Tibial nerve (tissue), 4 donors: ENCODE data around the gene ARV1. TPM values are rescaled to one million over a fixed set of nuclear protein-coding genes. Genes with fewer than 3 reads are reported as not detected.
"Not testable (repeated sequence)": the region's sequence is repeated elsewhere in the genome, so short reads cannot be mapped to it uniquely, and the experiment has no call there.

Source experiments
- DNase-seq, 2 donors: peaks; one replicate each; pipeline ENCODE4 v3.0.0-alpha.2; 2019; ENCODE audit warnings: low spot score in 2 of 2
- H3K27ac ChIP-seq, 4 donors: fragments of 200-600 bp; sonication (generic) in 3 of 4; one replicate each; pipeline ENCODE4 v1.5.1; 2017 to 2019; ENCODE audit warnings: mild to moderate bottlenecking in 1 of 4
- H3K27me3 ChIP-seq, 2 donors: fragments of 200-600 bp; sonication (generic) in 1 of 2; one replicate each; pipeline versions ENCODE4 v1.5.1 to v1.6.0; 2017 to 2019
- H3K36me3 ChIP-seq, 3 donors: fragments of 200-600 bp; sonication (generic); one replicate each; pipeline ENCODE4 v1.5.1; 2018 to 2019
- H3K4me1 ChIP-seq, 4 donors: fragments of 200-600 bp; sonication (generic) in 3 of 4; one replicate each; pipeline ENCODE4 v1.5.1; 2017 to 2019
- H3K4me3 ChIP-seq, 4 donors: fragments of 200-600 bp; sonication (generic) in 3 of 4; one replicate each; pipeline ENCODE4 v1.5.1; 2017 to 2019; ENCODE audit warnings: mild to moderate bottlenecking in 1 of 4, moderate library complexity in 1 of 4
- H3K9me3 ChIP-seq, 4 donors: fragments of 200-600 bp; sonication (generic) in 3 of 4; one replicate each; pipeline ENCODE4 v1.5.1; 2017 to 2019
- CTCF ChIP-seq, 5 experiments: fragments of 200-600 bp in 3 of 5; fragments of 450-650 bp in 2 of 5; sonication (generic) in 3 of 5; IDR thresholded peaks; one replicate each; pipeline ENCODE4 v1.5.1; 2016 to 2019; ENCODE audit warnings: antibody characterized with exemption in 5 of 5, mild to moderate bottlenecking in 3 of 5, moderate library complexity in 2 of 5
- EP300 ChIP-seq, 2 donors: sonication (generic); formaldehyde crosslinking; IDR thresholded peaks; one replicate each; pipeline ENCODE4 v1.6.1; 2017; ENCODE audit warnings: antibody characterized with exemption in 2 of 2, mild to moderate bottlenecking in 1 of 2
- POLR2A ChIP-seq, 2 donors: fragments of 450-650 bp; IDR thresholded peaks; one replicate each; pipeline ENCODE4 v1.6.1; 2017; ENCODE audit warnings: antibody characterized with exemption in 2 of 2, mild to moderate bottlenecking in 2 of 2, moderate library complexity in 2 of 2
- WGBS, 2 donors: methylation state at CpG; one replicate each; pipeline ENCODE4 v1.1.5; 2018; 5-methylcytosine and 5-hydroxymethylcytosine counted together
- total RNA-seq, 4 donors: library from RNA; depleted of rRNA; stranded (reverse); fragments of >200 nt; gene quantifications; one replicate each; pipeline ENCODE4 v1.1.0, GENCODE V29; 2016

The ARV1 gene
- total RNA-seq, 4 donors from 2014 or later = 11.6 to 25.3 (median 14.6) TPM

GRCh38 chr1:231016966-231017365, 38.1 kb downstream of the ARV1 start:
- no peak for DNase-seq
- H3K27ac ChIP-seq = no peak overlapping the region
- H3K36me3 ChIP-seq = peaks cover 0 to 23% (median 0%) of the 10 kb centered on the region in 3 donors
- no peaks in the 10 kb centered on the region for H3K27me3 ChIP-seq
- no peaks in the 10 kb centered on the region for H3K4me1 ChIP-seq
- H3K4me3 ChIP-seq = no peak overlapping the region
- peaks cover 0 to 2% (median 0%) of the 10 kb centered on the region in 4 donors for H3K9me3 ChIP-seq
- WGBS, 2 donors = 81 to 82% methylated on average over 5 of the region's 5 CpGs
- TF ChIP-seq EP300 (IDR thresholded peaks at IDR 0.05) (no peak), POLR2A (IDR thresholded peaks at IDR 0.05) (no peak), CTCF (IDR thresholded peaks at IDR 0.05) (no peak)

GRCh38 chr1:231019711-231020110, 40.8 kb downstream of the ARV1 start:
- Histone ChIP-seq H3K36me3 (peaks cover 0 to 23% (median 0%) of the 10 kb centered on the region in 3 donors), H3K9me3 (no peaks in the 10 kb centered on the region), H3K4me3 (no peak overlapping the region), H3K27ac (no peak overlapping the region), H3K4me1 (no peaks in the 10 kb centered on the region), H3K27me3 (no peaks in the 10 kb centered on the region)
- no peak for DNase-seq
- TF ChIP-seq CTCF (IDR thresholded peaks at IDR 0.05) (no peak), EP300 (IDR thresholded peaks at IDR 0.05) (no peak), POLR2A (IDR thresholded peaks at IDR 0.05) (no peak)
- 92 to 93% methylated on average over 14 of the region's 14 CpGs for WGBS, 2 donors

GRCh38 chr1:231020139-231020601, 41.3 kb downstream of the ARV1 start:
- H3K36me3 ChIP-seq = peaks cover 0 to 22% (median 0%) of the 10 kb centered on the region in 3 donors
- no peak overlapping the region for H3K27ac ChIP-seq
- no peaks in the 10 kb centered on the region for H3K9me3 ChIP-seq
- TF ChIP-seq POLR2A (IDR thresholded peaks at IDR 0.05) = no peak
- no peak for TF ChIP-seq CTCF (IDR thresholded peaks at IDR 0.05)
- no peak for TF ChIP-seq EP300 (IDR thresholded peaks at IDR 0.05)
- H3K4me1 ChIP-seq = no peaks in the 10 kb centered on the region
- DNase-seq = no peak
- no peaks in the 10 kb centered on the region for H3K27me3 ChIP-seq
- WGBS, 2 donors = 68 to 78% methylated on average over 14 of the region's 14 CpGs
- no peak overlapping the region for H3K4me3 ChIP-seq

- WGBS, 2 donors = 42 to 46% methylated on average over 7 of the region's 7 CpGs
- no peak for DNase-seq
- no peaks in the 10 kb centered on the region for H3K27me3 ChIP-seq
- no peaks in the 10 kb centered on the region for H3K9me3 ChIP-seq
- TF ChIP-seq CTCF (IDR thresholded peaks at IDR 0.05) (no peak), EP300 (IDR thresholded peaks at IDR 0.05) (no peak), POLR2A (IDR thresholded peaks at IDR 0.05) (no peak)
- H3K4me3 ChIP-seq = no peak overlapping the region
- no peaks in the 10 kb centered on the region for H3K4me1 ChIP-seq
- peaks cover 0 to 20% (median 0%) of the 10 kb centered on the region in 3 donors for H3K36me3 ChIP-seq
- no peak overlapping the region for H3K27ac ChIP-seq
Measured at GRCh38 chr1:231020816-231021215, 41.9 kb downstream of the ARV1 start.

GRCh38 chr1:231021540-231022031, 42.7 kb downstream of the ARV1 start:
- WGBS, 2 donors = 76 to 79% methylated on average over 12 of the region's 12 CpGs
- peaks cover 0 to 20% (median 0%) of the 10 kb centered on the region in 3 donors for H3K36me3 ChIP-seq
- no peaks in the 10 kb centered on the region for H3K27me3 ChIP-seq
- H3K27ac ChIP-seq = no peak overlapping the region
- H3K4me3 ChIP-seq = no peak overlapping the region
- no peaks in the 10 kb centered on the region for H3K4me1 ChIP-seq
- H3K9me3 ChIP-seq = no peaks in the 10 kb centered on the region
- no peak for TF ChIP-seq POLR2A (IDR thresholded peaks at IDR 0.05)
- TF ChIP-seq CTCF (IDR thresholded peaks at IDR 0.05) = no peak
- no peak for TF ChIP-seq EP300 (IDR thresholded peaks at IDR 0.05)
- DNase-seq = no peak

GRCh38 chr1:231022543-231022942, 43.6 kb downstream of the ARV1 start:
- 94 to 97% methylated on average over 7 of the region's 7 CpGs for WGBS, 2 donors
- not testable (repeated sequence) for H3K9me3 ChIP-seq, H3K4me1 ChIP-seq, H3K4me3 ChIP-seq, H3K27ac ChIP-seq, DNase-seq, H3K27me3 ChIP-seq
- H3K36me3 ChIP-seq = peaks cover 0 to 20% (median 0%) of the 10 kb centered on the region in 3 donors
